Colonic mucosa (tissue), 4 donors: ENCODE measurements around the gene IL6ST. TPM values are rescaled to one million over a fixed set of nuclear protein-coding genes. Genes with fewer than 3 reads are reported as not detected.

ENCODE experiments used
- DNase-seq: peaks from one replicate; pipeline ENCODE4 v3.0.0-alpha.2; 2020
- H3K27ac ChIP-seq: fragments of 200-600 bp; one replicate; pipeline ENCODE4 v1.8.0; 2021
- H3K27me3 ChIP-seq: fragments of 200-600 bp; one replicate; pipeline ENCODE4 v1.8.0; 2021
- H3K36me3 ChIP-seq: fragments of 200-600 bp; one replicate; pipeline ENCODE4 v1.8.0; 2021
- H3K4me1 ChIP-seq: fragments of 200-600 bp; one replicate; pipeline ENCODE4 v1.8.0; 2021; ENCODE audit warnings: mild to moderate bottlenecking
- H3K4me3 ChIP-seq: fragments of 200-600 bp; one replicate; pipeline ENCODE4 v1.8.0; 2021
- H3K9ac ChIP-seq, 2 donors: one replicate each; pipeline ENCODE4 v1.7.0; 2013; ENCODE audit warnings: control low read depth in 2 of 2, low read depth in 2 of 2, low read length in 2 of 2
- H3K9me3 ChIP-seq: fragments of 200-600 bp; one replicate; pipeline ENCODE4 v1.8.0; 2021
- CTCF ChIP-seq: fragments of 200-600 bp; IDR thresholded peaks from one replicate; pipeline ENCODE4 v1.8.0; 2022; ENCODE audit warnings: antibody characterized with exemption, mild to moderate bottlenecking
- intact Hi-C: fragments of 100-400 bp; cut with DNase I; formaldehyde crosslinking; loops from one replicate; pipeline ENCODE4 v1.14.1; 2022
- total RNA-seq, 2 donors: library from RNA; stranded (reverse); fragmentation: NEBNext Ultra II Directional in 1 of 2; extraction: Animal tissue kit (Norgen Biotek cat#: 25700) in 1 of 2; gene quantifications; one replicate each; pipeline ENCODE4 v1.2.1, GENCODE V29; 2021
- donor health status: healthy.
- donor health status: DM: no; HTN: no; CAD: no.
- donor health status: DM: no; HTN: no; CAD: no.

The IL6ST gene
- total RNA-seq, 2 donors from 2014 or later, result 69.9 to 118 TPM

- no peak for TF ChIP-seq CTCF
- H3K4me3 ChIP-seq, result no peak overlapping the region
- H3K27ac ChIP-seq, result no peak overlapping the region
- intact Hi-C loops, result no loop called here
- H3K9ac ChIP-seq, result no peak overlapping the region
- no peaks in the 10 kb centered on the region for H3K27me3 ChIP-seq
- H3K9me3 ChIP-seq, result no peaks in the 10 kb centered on the region
- no peaks in the 10 kb centered on the region for H3K4me1 ChIP-seq
- DNase-seq, result no peak
- no peaks in the 10 kb centered on the region for H3K36me3 ChIP-seq
Measured at GRCh38 chr5:55885359-55885758, 109.4 kb downstream of the IL6ST start.

Other genes with a start within 250 kb of the IL6ST start
- under 1 TPM in 1 of 2 donors, not detected in 1; 0.16 TPM for gene IL31RA, start 143.6 kb downstream of the IL6ST start, total RNA-seq
- not detected for gene ANKRD55, start 238.4 kb upstream of the IL6ST start, total RNA-seq